Measurements from ENCODE around the gene COX5A.

DNA sequence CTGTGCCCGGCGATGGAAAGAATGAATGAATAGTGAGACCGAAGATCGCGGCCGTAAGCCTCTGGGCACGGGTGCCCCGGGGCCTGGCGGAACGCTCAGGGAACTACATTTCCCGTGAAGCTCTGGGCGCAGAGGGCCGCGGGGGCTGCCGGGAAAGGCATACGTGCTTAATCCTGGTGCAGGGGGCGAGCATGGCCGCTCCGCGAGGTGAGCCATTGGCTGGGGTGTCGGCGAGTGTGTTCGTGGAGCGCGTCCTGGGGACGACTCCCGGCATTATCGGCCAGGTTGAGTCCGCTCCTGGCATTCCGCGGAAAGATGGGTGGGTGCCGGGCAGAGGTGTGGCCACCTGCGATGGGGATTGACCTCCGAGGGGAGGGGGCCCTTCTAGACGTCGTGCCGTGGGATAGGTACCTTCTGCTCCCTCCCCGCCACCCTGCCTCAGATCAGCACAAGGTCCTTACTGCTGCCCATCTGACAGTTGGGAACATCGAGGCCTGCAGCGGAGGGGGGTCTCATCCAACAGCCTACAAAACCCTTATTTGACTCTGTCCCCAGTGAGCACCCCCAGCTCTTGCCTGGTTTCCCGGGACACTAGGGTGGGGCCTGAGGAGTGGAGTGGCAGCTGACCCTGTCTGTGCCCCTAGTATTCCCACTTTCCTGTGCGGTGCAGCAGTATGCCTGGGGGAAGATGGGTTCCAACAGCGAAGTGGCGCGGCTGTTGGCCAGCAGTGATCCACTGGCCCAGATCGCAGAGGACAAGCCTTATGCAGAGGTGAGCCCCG, 47.8 kb downstream of the COX5A start, which contains the start of gene MPI:
- TF ChIP-seq, protein P1, sequence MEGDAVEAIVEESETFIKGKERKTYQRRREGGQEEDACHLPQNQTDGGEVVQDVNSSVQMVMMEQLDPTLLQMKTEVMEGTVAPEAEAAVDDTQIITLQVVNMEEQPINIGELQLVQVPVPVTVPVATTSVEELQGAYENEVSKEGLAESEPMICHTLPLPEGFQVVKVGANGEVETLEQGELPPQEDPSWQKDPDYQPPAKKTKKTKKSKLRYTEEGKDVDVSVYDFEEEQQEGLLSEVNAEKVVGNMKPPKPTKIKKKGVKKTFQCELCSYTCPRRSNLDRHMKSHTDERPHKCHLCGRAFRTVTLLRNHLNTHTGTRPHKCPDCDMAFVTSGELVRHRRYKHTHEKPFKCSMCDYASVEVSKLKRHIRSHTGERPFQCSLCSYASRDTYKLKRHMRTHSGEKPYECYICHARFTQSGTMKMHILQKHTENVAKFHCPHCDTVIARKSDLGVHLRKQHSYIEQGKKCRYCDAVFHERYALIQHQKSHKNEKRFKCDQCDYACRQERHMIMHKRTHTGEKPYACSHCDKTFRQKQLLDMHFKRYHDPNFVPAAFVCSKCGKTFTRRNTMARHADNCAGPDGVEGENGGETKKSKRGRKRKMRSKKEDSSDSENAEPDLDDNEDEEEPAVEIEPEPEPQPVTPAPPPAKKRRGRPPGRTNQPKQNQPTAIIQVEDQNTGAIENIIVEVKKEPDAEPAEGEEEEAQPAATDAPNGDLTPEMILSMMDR (IDR thresholded peaks at IDR 0.05; ENCODE audit: poor library complexity, severe bottlenecking), result peak; percentile 32
- peak; percentile 85 for TF ChIP-seq POLR2AphosphoS5 (IDR thresholded peaks at IDR 0.05)
- no peak for TF ChIP-seq SMC3 (conservative IDR thresholded peaks at IDR 0.05; ENCODE audit: poor library complexity)
- no peak for TF ChIP-seq EZH2 (IDR thresholded peaks at IDR 0.05; ENCODE audit: borderline replicate concordance, insufficient read depth, low read length, poor library complexity, severe bottlenecking)
- TF ChIP-seq, protein P2, sequence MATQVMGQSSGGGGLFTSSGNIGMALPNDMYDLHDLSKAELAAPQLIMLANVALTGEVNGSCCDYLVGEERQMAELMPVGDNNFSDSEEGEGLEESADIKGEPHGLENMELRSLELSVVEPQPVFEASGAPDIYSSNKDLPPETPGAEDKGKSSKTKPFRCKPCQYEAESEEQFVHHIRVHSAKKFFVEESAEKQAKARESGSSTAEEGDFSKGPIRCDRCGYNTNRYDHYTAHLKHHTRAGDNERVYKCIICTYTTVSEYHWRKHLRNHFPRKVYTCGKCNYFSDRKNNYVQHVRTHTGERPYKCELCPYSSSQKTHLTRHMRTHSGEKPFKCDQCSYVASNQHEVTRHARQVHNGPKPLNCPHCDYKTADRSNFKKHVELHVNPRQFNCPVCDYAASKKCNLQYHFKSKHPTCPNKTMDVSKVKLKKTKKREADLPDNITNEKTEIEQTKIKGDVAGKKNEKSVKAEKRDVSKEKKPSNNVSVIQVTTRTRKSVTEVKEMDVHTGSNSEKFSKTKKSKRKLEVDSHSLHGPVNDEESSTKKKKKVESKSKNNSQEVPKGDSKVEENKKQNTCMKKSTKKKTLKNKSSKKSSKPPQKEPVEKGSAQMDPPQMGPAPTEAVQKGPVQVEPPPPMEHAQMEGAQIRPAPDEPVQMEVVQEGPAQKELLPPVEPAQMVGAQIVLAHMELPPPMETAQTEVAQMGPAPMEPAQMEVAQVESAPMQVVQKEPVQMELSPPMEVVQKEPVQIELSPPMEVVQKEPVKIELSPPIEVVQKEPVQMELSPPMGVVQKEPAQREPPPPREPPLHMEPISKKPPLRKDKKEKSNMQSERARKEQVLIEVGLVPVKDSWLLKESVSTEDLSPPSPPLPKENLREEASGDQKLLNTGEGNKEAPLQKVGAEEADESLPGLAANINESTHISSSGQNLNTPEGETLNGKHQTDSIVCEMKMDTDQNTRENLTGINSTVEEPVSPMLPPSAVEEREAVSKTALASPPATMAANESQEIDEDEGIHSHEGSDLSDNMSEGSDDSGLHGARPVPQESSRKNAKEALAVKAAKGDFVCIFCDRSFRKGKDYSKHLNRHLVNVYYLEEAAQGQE (IDR thresholded peaks at IDR 0.05; ENCODE audit: borderline replicate concordance), result no peak
- TF ChIP-seq RAD21 (conservative IDR thresholded peaks at IDR 0.05), result peak; percentile 34
- peak; percentile 32 for TF ChIP-seq EP300 (conservative IDR thresholded peaks at IDR 0.05; ENCODE audit: poor library complexity, severe bottlenecking)

All from neural cell (in vitro differentiated cells).